HepG2 (cell line): ENCODE results near the gene MARS1. TPM values are rescaled to one million over a fixed set of nuclear protein-coding genes. Genes with fewer than 3 reads are reported as not detected.

Source experiments
- ATAC-seq: fragments of 200-7000 bp; cut with Tn5 transposase; 3 replicates; pipeline ENCODE4 v1.9.1; 2020; ENCODE audit warnings: mild to moderate bottlenecking, moderate library complexity
- BruUV-seq: library from RNA; stranded (reverse); fragments of 400-500 nt; replicated peaks from 2 replicates; lab custom pipeline; 2021; lab: Mats Ljungman, UMichigan
- CTCF ChIA-PET: fragments of 300-600 bp; formaldehyde crosslinking; extraction: SDS; loops from one replicate; lab custom pipeline; 2021; ENCODE audit warnings: low total read pairs, inconsistent platforms, low intra/inter-chr PET ratio; lab: Yijun Ruan, JAX
- POLR2A ChIA-PET: fragments of 350-600 bp; sonication (Branson Sonifier 250); formaldehyde crosslinking; loops from one replicate; lab custom pipeline; 2020; ENCODE audit warnings: antibody characterized with exemption, inconsistent platforms; lab: Yijun Ruan, JAX
- DNase-seq: peaks from one replicate; pipeline ENCODE4 v3.0.0-alpha.2; 2015; ENCODE audit warnings: low spot score
- FAIRE-seq: peaks from 3 replicates; lab custom pipeline; 2011; peaks lifted over from hg19 to GRCh38; lab: Jason Lieb, UNC
- H2AFZ ChIP-seq: one replicate; pipeline ENCODE4 v1.6.1; 2011; ENCODE audit warnings: low read length, inconsistent platforms
- H3K27ac ChIP-seq: fragments of 300-600 bp; 3 replicates; pipeline ENCODE4 v1.8.0; 2011; ENCODE audit warnings: mixed run types, mild to moderate bottlenecking, mixed read lengths, low read length, inconsistent platforms; ENCODE audit not compliant: insufficient read depth; ENCODE audit errors: extremely low read length
- H3K27me3 ChIP-seq, 2 experiments: fragments of 200-600 bp in 1 of 2; 2 replicates in 1 of 2; 3 replicates in 1 of 2; pipeline versions ENCODE4 v1.6.0 to v1.8.0; 2011; ENCODE audit warnings: low read length in 2 of 2, mild to moderate bottlenecking in 2 of 2, moderate library complexity in 2 of 2, inconsistent platforms in 1 of 2; ENCODE audit not compliant: insufficient read depth in 2 of 2, control insufficient read depth in 1 of 2
- H3K36me3 ChIP-seq, 2 experiments: fragments of 200-600 bp in 1 of 2; replicated peaks in 1 of 2; 2 replicates in 1 of 2; 3 replicates in 1 of 2; pipeline versions ENCODE4 v1.5.1 to v1.8.0; 2011; ENCODE audit warnings: low read length in 2 of 2, inconsistent platforms in 1 of 2; ENCODE audit not compliant: insufficient read depth in 2 of 2, control insufficient read depth in 1 of 2
- H3K4me1 ChIP-seq: 2 replicates; pipeline ENCODE4 v1.5.1; 2012; ENCODE audit warnings: low read length, inconsistent platforms; ENCODE audit not compliant: insufficient read depth
- H3K4me2 ChIP-seq: 2 replicates; pipeline ENCODE4 v1.6.0; 2011; ENCODE audit warnings: low read depth, low read length, inconsistent platforms
- H3K4me3 ChIP-seq, 3 experiments: fragments of 200-600 bp in 1 of 3; sonication (generic), shearing (Covaris generic) in 1 of 3; replicated peaks in 1 of 3; 2 replicates each; pipeline ENCODE4 v1.5.1; 2011 to 2016; ENCODE audit warnings: low read length in 3 of 3, inconsistent platforms in 2 of 3, low read depth in 2 of 3, mild to moderate bottlenecking in 2 of 3, control low read depth in 1 of 3, mixed read lengths in 1 of 3; ENCODE audit not compliant: insufficient read depth in 1 of 3
- H3K79me2 ChIP-seq: one replicate; pipeline ENCODE4 v1.6.1; 2011; ENCODE audit warnings: low read length, inconsistent platforms; ENCODE audit not compliant: insufficient read depth
- H3K9ac ChIP-seq: 2 replicates; pipeline ENCODE4 v1.6.0; 2011; ENCODE audit warnings: mild to moderate bottlenecking, low read depth, low read length, inconsistent platforms; ENCODE audit not compliant: insufficient read depth
- H3K9me3 ChIP-seq: 2 replicates; pipeline ENCODE4 v1.5.1; 2012; ENCODE audit warnings: mild to moderate bottlenecking, low read length
- H4K20me1 ChIP-seq: 2 replicates; pipeline ENCODE4 v1.6.0; 2011; ENCODE audit warnings: inconsistent platforms, mild to moderate bottlenecking, low read length, moderate library complexity; ENCODE audit not compliant: insufficient read depth
- EZH2 ChIP-seq: conservative IDR thresholded peaks from 2 replicates; pipeline ENCODE4 v1.6.1; 2012; ENCODE audit warnings: mild to moderate bottlenecking, low read depth, low read length, moderate library complexity
- RBM22 ChIP-seq: fragments of 200-400 bp; formaldehyde crosslinking; optimal IDR thresholded peaks from 2 replicates; pipeline ENCODE3; 2017; ENCODE audit warnings: mild to moderate bottlenecking, low read length, moderate library complexity
- RFXAP ChIP-seq: sonication (generic); formaldehyde crosslinking; IDR thresholded peaks from 2 replicates; pipeline ENCODE4 v1.4.0; 2020; ENCODE audit warnings: missing genetic modification reagents, borderline replicate concordance
- SUZ12 ChIP-seq: fragments of 150-350 bp; IDR thresholded peaks from 2 replicates; pipeline ENCODE4 v1.6.1; 2014; ENCODE audit warnings: low read depth, low read length
- ZBTB7B ChIP-seq: sonication (generic); formaldehyde crosslinking; IDR thresholded peaks from 2 replicates; pipeline ENCODE4 v1.4.0; 2020; ENCODE audit warnings: missing genetic modification reagents
- ZEB1 ChIP-seq: IDR thresholded peaks from 2 replicates; pipeline ENCODE4 v1.6.1; 2012; ENCODE audit warnings: mild to moderate bottlenecking, low read depth, inconsistent platforms; ENCODE audit not compliant: insufficient replicate concordance
- ZFP82 ChIP-seq: sonication (generic); formaldehyde crosslinking; IDR thresholded peaks from 2 replicates; pipeline ENCODE4 v1.5.1; 2020; ENCODE audit warnings: mild to moderate bottlenecking, missing genetic modification reagents, borderline replicate concordance
- ZNF160 ChIP-seq: sonication (generic); formaldehyde crosslinking; IDR thresholded peaks from 2 replicates; pipeline ENCODE4 v1.8.0; 2022; ENCODE audit warnings: mild to moderate bottlenecking, inconsistent platforms, missing genetic modification reagents
- ZNF235 ChIP-seq: sonication (generic); formaldehyde crosslinking; IDR thresholded peaks from 2 replicates; pipeline ENCODE4 v1.8.1; 2023; ENCODE audit warnings: mild to moderate bottlenecking, missing genetic modification reagents, borderline replicate concordance
- ZNF260 ChIP-seq: sonication (generic); formaldehyde crosslinking; IDR thresholded peaks from 2 replicates; pipeline ENCODE4 v1.4.0; 2020; ENCODE audit warnings: missing genetic modification reagents, low read depth, mild to moderate bottlenecking, borderline replicate concordance
- ZNF773 ChIP-seq: sonication (generic); formaldehyde crosslinking; IDR thresholded peaks from 2 replicates; pipeline ENCODE4 v1.4.0; 2020; ENCODE audit warnings: missing genetic modification reagents, borderline replicate concordance
- ZSCAN29 ChIP-seq: sonication (generic); formaldehyde crosslinking; conservative IDR thresholded peaks from 2 replicates; pipeline ENCODE4 v1.4.0; 2020; ENCODE audit warnings: mild to moderate bottlenecking, missing genetic modification reagents
- WGBS: methylation state at CpG from one replicate; pipeline ENCODE4 v1.1.6; 2017; ENCODE audit warnings: low lambda C conversion rate; 5-methylcytosine and 5-hydroxymethylcytosine counted together
- in situ Hi-C: cut with HindIII; loops from 2 replicates; pipeline ENCODE4 v1.10.0; 2017; ENCODE audit warnings: low pct_unique_long_range_greater_than_20kb; ENCODE audit not compliant: extremely low pct_ligation_motif_present
- intact Hi-C: fragments of 100-400 bp; cut with micrococcal nuclease; formaldehyde crosslinking; loops from one replicate; pipeline ENCODE4 v1.10.0; 2022; ENCODE audit not compliant: unreplicated experiment
- polyA plus RNA-seq, 8 experiments: library from polyadenylated mRNA; depleted of rRNA in 3 of 8; stranded (reverse) in 7 of 8; unstranded in 1 of 8; fragments of >200 nt; fragmentation: Illumina TruSeq in 4 of 8; extraction: Trizol in 4 of 8; gene quantifications; 2 replicates each; pipeline versions ENCODE4 v1.2.1 to v1.2.3, GENCODE V29; 2011 to 2016; ENCODE audit warnings: low read depth in 4 of 8, missing spikeins in 1 of 8, mixed read lengths in 1 of 8; ENCODE audit not compliant: insufficient read depth in 1 of 8
- total RNA-seq, 5 experiments: library from RNA; depleted of rRNA; stranded (reverse); fragments of >200 nt; fragmentation: Illumina TruSeq; extraction: Trizol; gene quantifications; 2 replicates each; pipeline ENCODE4 v1.2.3, GENCODE V29; 2016; ENCODE audit warnings: low read depth in 1 of 5
- TF ChIP-seq, protein P1 (sequence below): sonication (generic); formaldehyde crosslinking; IDR thresholded peaks from 2 replicates; pipeline ENCODE4 v1.4.0; 2020; ENCODE audit warnings: low read depth, mild to moderate bottlenecking, missing genetic modification reagents

The MARS1 gene
- total and polyA plus RNA-seq, 2 of the 13 experiments (the other 11 are each of a cell fraction or from before 2014, with no cell fraction given): 115 to 181 TPM

DNA sequence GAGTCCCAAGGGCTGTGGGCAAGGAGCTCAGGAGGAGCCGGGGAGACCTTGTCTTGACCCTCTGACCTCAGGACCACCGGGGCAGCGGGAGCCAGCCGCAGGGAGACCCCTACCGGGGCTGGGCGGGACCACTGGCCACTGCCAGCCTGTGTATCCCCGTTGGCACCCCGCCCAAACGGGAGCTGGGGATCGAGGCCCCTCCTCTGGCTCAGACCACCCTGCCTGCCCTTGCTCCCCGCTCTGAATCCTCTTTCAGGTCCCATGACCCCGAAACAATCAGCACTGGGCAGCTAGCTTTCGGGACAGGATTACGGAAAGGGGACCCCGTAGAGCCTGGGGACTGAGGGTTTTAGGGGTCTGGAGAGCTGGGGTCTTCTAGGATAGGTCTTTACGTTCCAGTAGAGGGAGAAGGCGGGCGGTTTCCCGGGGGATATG is 27.0 kb upstream of the MARS1 start:
- intact Hi-C loops: no loop called here
- H3K4me2 ChIP-seq: peak overlapping the region; percentile 99
- CTCF ChIA-PET: interaction anchor here (0.5 kb wide), 1 partner anchor 180 kb away, joined by 3 read pairs; no protein-coding TSS in a partner anchor

More for the DNA sequence above, 27.0 kb upstream of the MARS1 start:
- FAIRE-seq: no peak
- no TSS peak for BruUV-seq
- POLR2A ChIA-PET: interaction anchor here (0.6 to 1.0 kb wide), 2 partner anchors 21 to 60 kb away, joined by 3 to 5 read pairs; no protein-coding TSS in a partner anchor
- H2AFZ ChIP-seq: no peak overlapping the region
- no peaks in the 10 kb centered on the region for H4K20me1 ChIP-seq
- H3K36me3 ChIP-seq: no peaks in the 10 kb centered on the region
- WGBS: 5% methylated on average over 7 of the region's 19 CpGs
- H3K9me3 ChIP-seq: no peaks in the 10 kb centered on the region
- TF ChIP-seq ZNF773 (CRISPR knock-in tag): no peak
- TF ChIP-seq SUZ12: no peak
- TF ChIP-seq, protein P1, sequence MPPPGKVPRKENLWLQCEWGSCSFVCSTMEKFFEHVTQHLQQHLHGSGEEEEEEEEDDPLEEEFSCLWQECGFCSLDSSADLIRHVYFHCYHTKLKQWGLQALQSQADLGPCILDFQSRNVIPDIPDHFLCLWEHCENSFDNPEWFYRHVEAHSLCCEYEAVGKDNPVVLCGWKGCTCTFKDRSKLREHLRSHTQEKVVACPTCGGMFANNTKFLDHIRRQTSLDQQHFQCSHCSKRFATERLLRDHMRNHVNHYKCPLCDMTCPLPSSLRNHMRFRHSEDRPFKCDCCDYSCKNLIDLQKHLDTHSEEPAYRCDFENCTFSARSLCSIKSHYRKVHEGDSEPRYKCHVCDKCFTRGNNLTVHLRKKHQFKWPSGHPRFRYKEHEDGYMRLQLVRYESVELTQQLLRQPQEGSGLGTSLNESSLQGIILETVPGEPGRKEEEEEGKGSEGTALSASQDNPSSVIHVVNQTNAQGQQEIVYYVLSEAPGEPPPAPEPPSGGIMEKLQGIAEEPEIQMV (CRISPR knock-in tag): no peak
- no peak for TF ChIP-seq ZNF260 (CRISPR knock-in tag)
- no peak for TF ChIP-seq RFXAP (CRISPR knock-in tag)
- TF ChIP-seq ZNF160 (CRISPR knock-in tag): no peak
- no peak for TF ChIP-seq ZFP82 (CRISPR knock-in tag)
- TF ChIP-seq ZEB1: no peak
- 0 out of 2 replicates have a peak, but pooled peaks have one; percentile 37 for TF ChIP-seq EZH2
- 0 out of 2 replicates have a peak, but pooled peaks have one; percentile 39 for TF ChIP-seq ZBTB7B (CRISPR knock-in tag)
- TF ChIP-seq RBM22: no peak
- no peak for TF ChIP-seq ZNF235 (CRISPR knock-in tag)
- TF ChIP-seq ZSCAN29 (CRISPR knock-in tag): no peak
- in situ Hi-C loops: no loop called here
- peaks cover 10% of the 10 kb centered on the region for H3K79me2 ChIP-seq
- no peak for ATAC-seq
- H3K9ac ChIP-seq: peak overlapping the region; percentile 34; the same call in 1 of the 2 replicates
- DNase-seq: no peak
- H3K27ac ChIP-seq: no peak overlapping the region
- peaks cover 0 to 26% of the 10 kb centered on the region in 2 experiments; a peak in 2 of 5 replicates for H3K27me3 ChIP-seq
- H3K4me3 ChIP-seq: peak overlapping the region; percentile 53 to 94 (median 68)
- peaks cover 62% of the 10 kb centered on the region for H3K4me1 ChIP-seq
